GM12878 (cell line): ENCODE results near the gene NKAIN4. TPM values are rescaled to one million over a fixed set of nuclear protein-coding genes. Genes with fewer than 3 reads are reported as not detected.

Source experiments
- ATAC-seq: fragments of 200-7000 bp; cut with Tn5 transposase; 3 replicates; pipeline ENCODE4 v1.9.1; 2020; ENCODE audit warnings: mild to moderate bottlenecking, moderate library complexity
- BruUV-seq: library from RNA; stranded (reverse); fragments of 400-500 nt; replicated peaks from 2 replicates; lab custom pipeline; 2021; lab: Mats Ljungman, UMichigan
- CTCF ChIA-PET: fragments of 300-600 bp; sonication (Branson Sonifier 250); formaldehyde crosslinking; extraction: SDS; loops from one replicate; lab custom pipeline; 2021; ENCODE audit warnings: inconsistent platforms; lab: Yijun Ruan, JAX
- POLR2A ChIA-PET: fragments of 350-600 bp; formaldehyde crosslinking; extraction: SDS; loops from one replicate; lab custom pipeline; 2021; ENCODE audit warnings: inconsistent platforms; lab: Charles Lee
- RAD21 ChIA-PET: fragments of 300-600 bp; sonication (Branson Sonifier 250); formaldehyde crosslinking; loops from one replicate; lab custom pipeline; 2023; ENCODE audit warnings: antibody characterized with exemption; ENCODE audit not compliant: unreplicated experiment; lab: Charles Lee
- SMC1A ChIA-PET: fragments of 300-600 bp; sonication (Branson Sonifier 250); formaldehyde crosslinking; loops from one replicate; lab custom pipeline; 2023; ENCODE audit not compliant: unreplicated experiment, uncharacterized antibody; lab: Charles Lee
- DNase-seq: peaks from one replicate; pipeline ENCODE4 v3.0.0-alpha.2; 2011; ENCODE audit warnings: low read depth, low spot score
- FAIRE-seq: peaks from 3 replicates; lab custom pipeline; 2011; peaks lifted over from hg19 to GRCh38; lab: Jason Lieb, UNC
- H2AFZ ChIP-seq: 2 replicates; pipeline ENCODE4 v1.6.0; 2011; ENCODE audit warnings: low read depth, low read length, control low read depth; ENCODE audit not compliant: control insufficient read depth
- H3K27ac ChIP-seq: 2 replicates; pipeline ENCODE4 v1.5.1; 2011; ENCODE audit warnings: control low read depth; ENCODE audit not compliant: control insufficient read depth, insufficient read depth
- H3K27me3 ChIP-seq, 2 experiments: replicated peaks in 1 of 2; 2 replicates each; pipeline versions ENCODE4 v1.6.0 to v1.6.1; 2011; ENCODE audit warnings: low read length in 1 of 2; ENCODE audit not compliant: control insufficient read depth in 2 of 2, insufficient read depth in 2 of 2
- H3K36me3 ChIP-seq, 2 experiments: 2 replicates each; pipeline ENCODE4 v1.5.1; 2011; ENCODE audit warnings: low read length in 1 of 2; ENCODE audit not compliant: control insufficient read depth in 2 of 2, insufficient read depth in 2 of 2
- H3K4me1 ChIP-seq: 2 replicates; pipeline ENCODE4 v1.6.1; 2011; ENCODE audit warnings: mild to moderate bottlenecking, low read length, moderate library complexity, mixed read lengths; ENCODE audit not compliant: control insufficient read depth, insufficient read depth
- H3K4me2 ChIP-seq: 2 replicates; pipeline ENCODE4 v1.6.0; 2011; ENCODE audit warnings: control low read depth; ENCODE audit not compliant: control insufficient read depth, insufficient read depth
- H3K4me3 ChIP-seq: fragments of 200-600 bp; sonication (generic); 2 replicates; pipeline ENCODE4 v1.5.1; 2016
- H3K79me2 ChIP-seq: 2 replicates; pipeline ENCODE4 v1.6.0; 2011; ENCODE audit warnings: low read length; ENCODE audit not compliant: control insufficient read depth, insufficient read depth
- H3K9ac ChIP-seq: 2 replicates; pipeline ENCODE4 v1.8.0; 2011; ENCODE audit warnings: low read length, control low read depth, mixed read lengths; ENCODE audit not compliant: control insufficient read depth, insufficient read depth
- H3K9me3 ChIP-seq: replicated peaks from 3 replicates; pipeline ENCODE4 v1.5.1; 2011; ENCODE audit warnings: mild to moderate bottlenecking, low read length; ENCODE audit not compliant: control insufficient read depth, insufficient read depth
- H4K20me1 ChIP-seq: 2 replicates; pipeline ENCODE4 v1.6.0; 2011; ENCODE audit not compliant: control insufficient read depth, insufficient read depth
- CBFB ChIP-seq: IDR thresholded peaks from 2 replicates; pipeline ENCODE4 v1.6.1; 2016; ENCODE audit warnings: antibody characterized with exemption, low read depth
- MEF2B ChIP-seq: fragments of 450-650 bp; IDR thresholded peaks from 2 replicates; pipeline ENCODE4 v1.6.1; 2018; ENCODE audit warnings: mild to moderate bottlenecking, moderate library complexity; ENCODE audit not compliant: partially characterized antibody, poor library complexity, severe bottlenecking
- SMAD5 ChIP-seq: IDR thresholded peaks from 2 replicates; pipeline ENCODE4 v1.6.1; 2016; ENCODE audit warnings: antibody characterized with exemption, low read depth
- SUPT20H ChIP-seq: IDR thresholded peaks from 2 replicates; pipeline ENCODE4 v1.6.1; 2011; ENCODE audit warnings: low read depth, mild to moderate bottlenecking, low read length, moderate library complexity, borderline replicate concordance; ENCODE audit not compliant: control insufficient read depth
- TBL1XR1 ChIP-seq: IDR thresholded peaks from 2 replicates; pipeline ENCODE4 v1.6.1; 2012; ENCODE audit warnings: low read depth, low read length, improper control_type of control experiment
- ZBED1 ChIP-seq: IDR thresholded peaks from 2 replicates; pipeline ENCODE4 v1.6.1; 2016; ENCODE audit warnings: borderline replicate concordance
- WGBS: methylation state at CpG from one replicate; pipeline ENCODE4 v1.1.6; 2016; ENCODE audit warnings: low lambda C conversion rate; ENCODE audit not compliant: insufficient replicate concordance, insufficient coverage; ENCODE audit errors: missing lambda C conversion rate; 5-methylcytosine and 5-hydroxymethylcytosine counted together
- in situ Hi-C: fragments of 300-500 bp; cut with MboI; formaldehyde crosslinking; loops from 9 replicates; pipeline ENCODE4 v1.14.3; 2018; ENCODE audit warnings: mixed read lengths
- intact Hi-C: fragments of 100-400 bp; cut with micrococcal nuclease; formaldehyde crosslinking; loops from one replicate; pipeline ENCODE4 v1.14.2; 2022; ENCODE audit not compliant: unreplicated experiment
- polyA plus RNA-seq, 11 experiments: library from polyadenylated mRNA; depleted of rRNA in 4 of 11; unstranded in 6 of 11; stranded (reverse) in 5 of 11; fragments of >200 nt; fragmentation: Nextera tagmentation in 4 of 11; fragmentation: Illumina TruSeq in 1 of 11; extraction: Ambion mirVana in 4 of 11; extraction: Trizol in 1 of 11; gene quantifications; 1 replicate in 1 of 11; 2 replicates in 10 of 11; pipeline versions ENCODE4 v1.2.1 to v1.2.3, GENCODE V29; 2011 to 2016; ENCODE audit warnings: inconsistent platforms in 2 of 11, missing spikeins in 2 of 11, low read depth in 1 of 11
- total RNA-seq, 4 experiments: library from RNA; depleted of rRNA in 3 of 4; stranded (reverse); fragments of >200 nt in 3 of 4; fragmentation: Illumina TruSeq in 1 of 4; extraction: Trizol in 1 of 4; gene quantifications; 2 replicates each; pipeline versions ENCODE4 v1.2.1 to v1.2.3, GENCODE V29; 2013 to 2021

Gene NKAIN4
- total and polyA plus RNA-seq, 10 of the 15 experiments (the other 5 are each of a cell fraction or from before 2014, with no cell fraction given): 0.11 TPM; not detected in 9

DNA sequence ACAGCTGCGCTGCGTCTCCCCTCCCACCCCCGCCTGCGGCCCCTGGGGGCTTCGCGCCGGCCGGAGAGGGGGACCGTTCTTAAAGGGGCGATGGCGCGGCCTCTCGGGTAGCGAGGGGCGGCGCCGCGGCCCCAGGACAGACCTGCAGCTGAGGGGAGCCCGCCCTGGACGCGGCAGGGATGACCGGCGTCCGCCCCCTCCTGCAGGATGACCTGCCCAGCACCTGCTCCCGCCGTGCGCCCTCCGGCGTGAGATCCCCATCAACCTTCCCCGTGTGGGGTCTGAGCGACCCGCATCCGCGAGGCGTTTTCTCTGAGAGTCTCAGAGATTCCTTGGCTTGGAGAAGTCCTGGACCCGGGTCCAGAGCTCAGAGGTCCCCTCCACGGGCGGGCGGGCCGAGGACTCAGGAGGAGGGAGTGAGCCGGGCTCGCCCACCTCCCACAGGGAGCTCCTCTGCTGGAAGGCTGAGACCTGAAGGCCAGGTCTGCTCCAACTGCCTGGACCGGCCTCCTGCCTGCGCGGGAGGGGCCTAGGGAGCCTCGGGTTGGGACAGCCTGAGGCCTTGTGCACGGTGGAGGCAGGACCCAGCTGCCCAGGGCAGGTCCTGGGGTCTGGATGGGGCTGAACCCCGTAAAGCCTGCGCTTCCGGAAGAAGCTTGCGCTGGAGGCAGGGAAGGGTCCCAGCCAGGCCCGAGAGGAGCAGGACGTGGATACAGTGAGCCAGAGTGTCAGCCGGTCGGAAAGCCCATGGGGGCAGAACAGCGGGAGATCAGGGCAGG, 532 bp upstream of the NKAIN4 start:
- 9% methylated on average over 46 of the region's 56 CpGs for WGBS
- Histone ChIP-seq H3K9ac (no peak overlapping the region), H4K20me1 (no peaks in the 10 kb centered on the region; the same call in 1 of the 2 replicates), H3K4me1 (no peaks in the 10 kb centered on the region), H3K27me3 (peaks cover 0 to 11% of the 10 kb centered on the region in 2 experiments), H3K4me2 (no peak overlapping the region), H3K36me3 (no peaks in the 10 kb centered on the region), H3K79me2 (no peaks in the 10 kb centered on the region), H3K9me3 (no peaks in the 10 kb centered on the region), H3K4me3 (no peak overlapping the region), H3K27ac (no peak overlapping the region), H2AFZ (no peak overlapping the region)
- FAIRE-seq (no peak), DNase-seq (no peak), ATAC-seq (peak; percentile 28; the same call in 1 of the 3 replicates)
- ChIA-PET SMC1A (no interaction called here), CTCF (interaction anchor here (1.8 kb wide), 1 partner anchor 31 kb away, joined by 7 read pairs; no protein-coding TSS in a partner anchor), RAD21 (no interaction called here), POLR2A (no interaction called here)
- no TSS peak for BruUV-seq
- in situ Hi-C loops (no loop called here), intact Hi-C loops (no loop called here)
- TF ChIP-seq CBFB (no peak), SUPT20H (no peak), TBL1XR1 (no peak), ZBED1 (no peak), SMAD5 (no peak), MEF2B (no peak)
